Ascending aorta (tissue), 2 donors: ENCODE data around the gene PRKCA. TPM values are rescaled to one million over a fixed set of nuclear protein-coding genes. Genes with fewer than 3 reads are reported as not detected.
"Not testable (repeated sequence)": the region's sequence is repeated elsewhere in the genome, so short reads cannot be mapped to it uniquely, and the experiment has no call there.

Experiments used
- DNase-seq, 2 donors: peaks; one replicate each; pipeline ENCODE4 v3.0.0-alpha.2; 2019; ENCODE audit warnings: low spot score in 2 of 2
- H3K27ac ChIP-seq, 2 donors: fragments of 200-600 bp; sonication (generic); one replicate each; pipeline ENCODE4 v1.5.1; 2016 to 2017; ENCODE audit warnings: mild to moderate bottlenecking in 1 of 2
- H3K27me3 ChIP-seq: fragments of 200-600 bp; sonication (generic); one replicate; pipeline ENCODE4 v1.5.1; 2017
- H3K36me3 ChIP-seq, 2 donors: fragments of 200-600 bp; sonication (generic); one replicate each; pipeline ENCODE4 v1.5.1; 2016
- H3K4me1 ChIP-seq, 2 donors: fragments of 200-600 bp; sonication (generic); one replicate each; pipeline ENCODE4 v1.5.1; 2016 to 2017; ENCODE audit warnings: mild to moderate bottlenecking in 1 of 2
- H3K4me3 ChIP-seq, 2 donors: fragments of 200-600 bp; sonication (generic); one replicate each; pipeline ENCODE4 v1.5.1; 2016 to 2017; ENCODE audit warnings: mild to moderate bottlenecking in 1 of 2
- H3K9me3 ChIP-seq, 2 donors: fragments of 200-600 bp; sonication (generic); one replicate each; pipeline ENCODE4 v1.5.1; 2016
- intact Hi-C: fragments of 100-400 bp; cut with DNase I; formaldehyde crosslinking; loops from one replicate; pipeline ENCODE4 v1.15.1; 2023
- total RNA-seq: library from RNA; depleted of rRNA; stranded (reverse); fragments of >200 nt; gene quantifications from one replicate; pipeline ENCODE4 v1.1.0, GENCODE V29; 2016
- TF ChIP-seq, protein P1 (sequence below), 3 experiments: fragments of 200-600 bp in 2 of 3; fragments of 450-650 bp in 1 of 3; sonication (generic) in 2 of 3; IDR thresholded peaks; one replicate each; pipeline ENCODE4 v1.5.1; 2016 to 2019; ENCODE audit warnings: antibody characterized with exemption in 3 of 3, mild to moderate bottlenecking in 1 of 3, moderate library complexity in 1 of 3

Gene PRKCA
- total RNA-seq, 1 donor from 2014 or later, result 3.2 TPM

DNA sequence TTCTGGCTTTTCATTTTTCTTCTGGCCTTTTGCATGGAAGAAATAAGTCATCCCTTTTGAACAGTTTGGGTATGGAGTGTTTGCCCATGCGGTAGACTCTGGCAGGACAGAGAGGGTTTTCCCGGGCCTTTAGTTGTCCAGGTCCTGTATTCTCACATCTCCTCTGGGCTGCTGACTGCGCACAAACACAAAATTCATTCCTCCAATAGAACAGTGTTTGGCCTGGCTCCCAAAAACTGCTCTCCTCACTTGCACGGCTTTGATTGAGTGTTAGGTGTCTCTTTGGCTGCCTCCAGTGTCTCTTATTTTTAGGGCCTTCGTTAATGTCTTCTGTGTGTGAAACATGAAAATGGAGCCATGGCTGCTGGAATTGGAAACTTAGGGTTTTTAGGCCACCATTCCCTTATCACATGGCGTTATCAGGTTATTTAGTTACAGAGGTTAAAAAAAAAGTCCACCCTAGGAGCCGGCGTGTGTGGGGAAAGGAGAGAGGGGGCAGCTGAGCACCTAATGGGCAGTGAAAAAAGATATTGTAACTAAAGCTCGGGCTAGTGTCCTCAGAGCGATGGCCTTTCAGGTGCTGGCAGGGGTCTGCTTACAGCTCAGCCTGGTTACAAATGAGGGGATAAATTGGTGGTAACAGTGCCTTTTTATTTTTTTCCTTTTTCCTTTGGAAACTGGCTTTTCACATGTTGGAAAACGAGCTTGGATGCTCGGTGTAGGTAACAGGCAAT is 47.3 kb downstream of the PRKCA start:
- H3K27me3 ChIP-seq, result no peaks in the 10 kb centered on the region
- intact Hi-C loops, result no loop called here
- TF ChIP-seq, protein P1, sequence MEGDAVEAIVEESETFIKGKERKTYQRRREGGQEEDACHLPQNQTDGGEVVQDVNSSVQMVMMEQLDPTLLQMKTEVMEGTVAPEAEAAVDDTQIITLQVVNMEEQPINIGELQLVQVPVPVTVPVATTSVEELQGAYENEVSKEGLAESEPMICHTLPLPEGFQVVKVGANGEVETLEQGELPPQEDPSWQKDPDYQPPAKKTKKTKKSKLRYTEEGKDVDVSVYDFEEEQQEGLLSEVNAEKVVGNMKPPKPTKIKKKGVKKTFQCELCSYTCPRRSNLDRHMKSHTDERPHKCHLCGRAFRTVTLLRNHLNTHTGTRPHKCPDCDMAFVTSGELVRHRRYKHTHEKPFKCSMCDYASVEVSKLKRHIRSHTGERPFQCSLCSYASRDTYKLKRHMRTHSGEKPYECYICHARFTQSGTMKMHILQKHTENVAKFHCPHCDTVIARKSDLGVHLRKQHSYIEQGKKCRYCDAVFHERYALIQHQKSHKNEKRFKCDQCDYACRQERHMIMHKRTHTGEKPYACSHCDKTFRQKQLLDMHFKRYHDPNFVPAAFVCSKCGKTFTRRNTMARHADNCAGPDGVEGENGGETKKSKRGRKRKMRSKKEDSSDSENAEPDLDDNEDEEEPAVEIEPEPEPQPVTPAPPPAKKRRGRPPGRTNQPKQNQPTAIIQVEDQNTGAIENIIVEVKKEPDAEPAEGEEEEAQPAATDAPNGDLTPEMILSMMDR (IDR thresholded peaks at IDR 0.05), result no peak

DNA sequence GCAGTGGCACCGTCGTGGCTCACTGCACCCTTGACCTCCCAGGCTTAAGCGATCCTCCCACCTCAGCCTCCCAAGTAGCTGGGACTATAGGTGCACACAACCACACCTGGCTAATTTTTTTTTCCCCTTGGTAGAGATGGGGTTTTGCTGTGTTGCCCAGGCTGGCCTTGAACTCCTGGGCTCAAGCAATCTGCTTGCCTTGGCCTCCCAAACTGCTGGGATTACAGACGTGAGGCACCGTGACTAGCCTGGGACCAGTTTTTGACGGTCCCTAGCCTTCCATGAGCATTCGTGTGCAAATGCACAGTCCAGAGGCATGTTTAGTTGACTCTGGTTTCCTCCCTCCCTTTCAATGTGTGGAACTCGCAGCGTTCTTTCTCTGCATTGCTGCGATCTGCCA is 48.2 kb downstream of the PRKCA start:
- H3K27me3 ChIP-seq, H3K4me3 ChIP-seq, H3K27ac ChIP-seq, H3K9me3 ChIP-seq, H3K4me1 ChIP-seq, intact Hi-C loops, DNase-seq, H3K36me3 ChIP-seq: not testable (repeated sequence)

More for the DNA sequence above, 47.3 kb downstream of the PRKCA start:
- Histone ChIP-seq H3K27ac (no peak overlapping the region), H3K4me1 (no peaks in the 10 kb centered on the region), H3K36me3 (no peaks in the 10 kb centered on the region), H3K4me3 (no peak overlapping the region), H3K9me3 (no peaks in the 10 kb centered on the region)
- DNase-seq, result no peak

DNA sequence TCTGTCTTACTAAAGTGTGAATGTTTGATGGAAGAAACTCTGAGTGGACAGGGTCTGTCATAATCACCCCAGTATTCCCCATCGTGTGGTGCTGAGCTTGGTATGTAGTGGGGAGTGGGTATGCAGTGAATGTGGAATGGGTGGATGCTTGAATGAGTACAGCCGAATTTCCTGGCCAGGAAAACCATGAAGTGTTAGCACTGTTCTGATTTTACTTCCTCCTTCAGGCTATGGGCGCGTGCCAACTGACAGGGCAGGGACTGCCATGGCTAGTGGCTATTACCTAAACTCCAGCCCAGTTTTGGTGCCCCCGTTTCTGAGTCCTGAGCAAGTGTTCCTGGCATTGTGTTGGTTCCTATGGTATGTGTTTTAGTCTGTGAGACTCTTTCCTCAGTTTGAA is 48.6 kb downstream of the PRKCA start:
- TF ChIP-seq, protein P1 (IDR thresholded peaks at IDR 0.05), result no peak
- Histone ChIP-seq H3K27ac (no peak overlapping the region), H3K4me1 (no peaks in the 10 kb centered on the region)

DNA sequence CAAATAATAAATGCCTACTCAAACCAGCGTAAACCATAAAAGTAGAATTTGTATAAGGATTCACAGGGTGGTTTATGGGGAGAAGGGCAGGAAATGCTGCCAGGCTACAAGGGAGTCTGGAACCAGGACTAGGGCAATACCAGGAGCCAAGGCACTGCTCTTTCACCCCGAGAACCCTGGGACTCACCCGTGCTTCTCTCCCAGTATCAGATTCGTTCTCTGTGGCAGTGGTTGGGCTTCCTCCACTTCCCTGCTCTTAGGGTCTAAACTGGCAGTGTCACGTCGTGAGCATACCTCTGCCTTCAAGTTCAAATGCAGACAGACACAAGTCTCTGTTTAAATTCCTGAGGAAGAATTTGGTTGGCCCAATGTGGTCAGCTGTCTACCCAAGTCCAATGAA is 49.3 kb downstream of the PRKCA start:
- no peaks in the 10 kb centered on the region for H3K9me3 ChIP-seq
- TF ChIP-seq, protein P1 (IDR thresholded peaks at IDR 0.05), result no peak
- no peak for DNase-seq
- intact Hi-C loops, result no loop called here
- H3K4me3 ChIP-seq, result no peak overlapping the region
- H3K27ac ChIP-seq, result no peak overlapping the region
- no peaks in the 10 kb centered on the region for H3K4me1 ChIP-seq
- no peaks in the 10 kb centered on the region for H3K36me3 ChIP-seq
- H3K27me3 ChIP-seq, result no peaks in the 10 kb centered on the region

More for the DNA sequence above, 48.6 kb downstream of the PRKCA start:
- Histone ChIP-seq H3K4me3 (no peak overlapping the region), H3K9me3 (no peaks in the 10 kb centered on the region), H3K27me3 (no peaks in the 10 kb centered on the region), H3K36me3 (no peaks in the 10 kb centered on the region)
- intact Hi-C loops, result no loop called here
- no peak for DNase-seq

DNA sequence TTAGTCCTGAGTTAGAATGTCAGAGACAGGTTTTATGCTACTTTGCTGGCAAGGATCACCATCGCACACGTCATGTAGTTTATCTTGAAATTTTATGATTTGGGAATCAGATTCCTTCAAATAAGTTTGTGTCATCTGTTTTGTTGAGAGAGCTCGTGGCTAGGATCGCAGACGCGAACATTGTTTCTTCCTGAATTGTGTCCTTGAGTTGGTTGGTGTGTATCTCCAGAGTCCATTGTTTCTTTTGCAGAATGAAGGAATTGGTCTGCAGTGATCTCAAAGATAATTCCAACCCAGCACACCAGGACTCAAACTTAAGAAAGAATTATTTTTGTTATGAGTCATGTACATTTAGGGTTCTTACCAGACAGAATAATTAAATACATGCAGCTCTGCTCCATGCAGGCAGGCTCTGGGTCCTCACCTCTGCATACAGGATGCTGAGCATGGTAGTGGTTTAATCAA is 51.6 kb downstream of the PRKCA start:
- TF ChIP-seq, protein P1 (IDR thresholded peaks at IDR 0.05), result no peak
- Histone ChIP-seq H3K27me3 (no peaks in the 10 kb centered on the region), H3K4me3 (no peak overlapping the region), H3K27ac (no peak overlapping the region), H3K9me3 (no peaks in the 10 kb centered on the region), H3K4me1 (no peaks in the 10 kb centered on the region), H3K36me3 (no peaks in the 10 kb centered on the region)
- no peak for DNase-seq
- intact Hi-C loops, result no loop called here

DNA sequence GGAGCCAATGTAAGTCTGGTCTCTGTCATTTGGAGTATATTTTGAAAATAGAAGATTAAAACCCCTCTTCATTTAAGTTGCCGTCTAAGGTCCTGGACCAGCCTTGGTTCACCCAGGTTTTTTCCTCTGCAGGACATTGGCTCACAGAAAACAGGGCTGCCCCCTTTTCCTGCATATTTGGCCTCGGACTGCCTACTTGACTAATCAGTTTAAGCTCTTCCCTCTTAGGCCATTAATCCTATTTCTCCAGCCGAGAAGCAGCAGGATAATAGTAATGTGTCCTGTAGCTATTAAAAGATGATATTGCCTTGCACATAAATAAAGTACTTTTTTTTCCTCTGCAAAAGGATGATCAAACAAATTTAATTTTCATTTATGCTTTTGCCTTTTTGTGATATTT is 52.1 kb downstream of the PRKCA start:
- no peaks in the 10 kb centered on the region for H3K27me3 ChIP-seq
- H3K9me3 ChIP-seq, result no peaks in the 10 kb centered on the region
- H3K4me3 ChIP-seq, result no peak overlapping the region
- H3K27ac ChIP-seq, result no peak overlapping the region
- no peak for DNase-seq
- no peaks in the 10 kb centered on the region for H3K36me3 ChIP-seq
- TF ChIP-seq, protein P1 (IDR thresholded peaks at IDR 0.05), result no peak
- intact Hi-C loops, result no loop called here
- H3K4me1 ChIP-seq, result no peaks in the 10 kb centered on the region
